Endodermal cell (in vitro differentiated cells): ENCODE measurements around the gene SEZ6L2. TPM values are rescaled to one million over a fixed set of nuclear protein-coding genes. Genes with fewer than 3 reads are reported as not detected.
A peak's percentile ranks its signal among the peaks of the same experiment; 100 is the strongest.

Source experiments
- DNase-seq: peaks from one replicate; pipeline ENCODE4 v3.0.0-alpha.2; 2017
- H3K27ac ChIP-seq: 2 replicates; pipeline ENCODE4 v1.5.1; 2013; ENCODE audit warnings: mild to moderate bottlenecking, low read depth, low read length, moderate library complexity
- H3K27me3 ChIP-seq: 2 replicates; pipeline ENCODE4 v1.6.1; 2013; ENCODE audit warnings: mild to moderate bottlenecking, low read length, moderate library complexity; ENCODE audit not compliant: insufficient read depth, control insufficient read depth, poor library complexity, severe bottlenecking
- H3K36me3 ChIP-seq: 2 replicates; pipeline ENCODE4 v1.7.0; 2013; ENCODE audit warnings: mild to moderate bottlenecking, low read length, moderate library complexity; ENCODE audit not compliant: control insufficient read depth, insufficient read depth
- H3K4me1 ChIP-seq: one replicate; pipeline ENCODE4 v1.7.0; 2013; ENCODE audit warnings: low read length; ENCODE audit not compliant: control insufficient read depth, insufficient read depth
- H3K4me3 ChIP-seq: 2 replicates; pipeline ENCODE4 v1.5.1; 2013; ENCODE audit warnings: mild to moderate bottlenecking, low read length, moderate library complexity
- H3K9ac ChIP-seq: 2 replicates; pipeline ENCODE4 v1.6.1; 2013; ENCODE audit warnings: mild to moderate bottlenecking, low read length, moderate library complexity; ENCODE audit not compliant: poor library complexity, severe bottlenecking; ENCODE audit errors: extremely low read depth
- H3K9me3 ChIP-seq: 2 replicates; pipeline ENCODE4 v1.6.1; 2013; ENCODE audit warnings: mild to moderate bottlenecking, low read length, moderate library complexity; ENCODE audit not compliant: control insufficient read depth
- H3K27ac Mint-ChIP-seq: 2 replicates; pipeline ENCODE4 v1.8.0; 2020; ENCODE audit warnings: mixed read lengths
- H3K27me3 Mint-ChIP-seq: 2 replicates; pipeline ENCODE4 v1.8.0; 2021; ENCODE audit warnings: mild to moderate bottlenecking, mixed read lengths; ENCODE audit not compliant: insufficient read depth
- H3K36me3 Mint-ChIP-seq: 2 replicates; pipeline ENCODE4 v1.8.0; 2020; ENCODE audit warnings: low read depth, mixed read lengths
- H3K4me1 Mint-ChIP-seq: 2 replicates; pipeline ENCODE4 v1.8.0; 2020; ENCODE audit warnings: mixed read lengths
- H3K4me3 Mint-ChIP-seq: 2 replicates; pipeline ENCODE4 v1.8.0; 2020; ENCODE audit warnings: mild to moderate bottlenecking, moderate library complexity, mixed read lengths
- H3K9me3 Mint-ChIP-seq: 2 replicates; pipeline ENCODE4 v1.8.0; 2020; ENCODE audit warnings: mild to moderate bottlenecking, mixed read lengths
- CTCF ChIP-seq: fragments of 200-600 bp; sonication (generic); conservative IDR thresholded peaks from 2 replicates; pipeline ENCODE4 v1.5.0; 2021; ENCODE audit warnings: antibody characterized with exemption, mild to moderate bottlenecking
- WGBS, 2 experiments: methylation state at CpG; one replicate each; pipeline versions ENCODE4 v1.1.5 to v1.1.7; 2013; ENCODE audit warnings: missing lambda C conversion rate in 2 of 2, mixed read lengths in 1 of 2; ENCODE audit not compliant: insufficient coverage in 1 of 2, insufficient read length in 1 of 2; 5-methylcytosine and 5-hydroxymethylcytosine counted together
- total RNA-seq, 2 donors: library from RNA; stranded (reverse); fragmentation: NEBNext Ultra II Directional in 1 of 2; extraction: Animal tissue kit (Norgen Biotek cat#: 25700) in 1 of 2; gene quantifications; 2 replicates in 1 of 2; 3 replicates in 1 of 2; pipeline ENCODE4 v1.2.1, GENCODE V29; 2021

Gene SEZ6L2
- total RNA-seq, 2 donors from 2014 or later: 44.0 to 52.1 TPM

- H3K9me3 ChIP-seq: no peaks in the 10 kb centered on the region
- H3K27me3 Mint-ChIP-seq: no peaks in the 10 kb centered on the region
- H3K4me3 ChIP-seq: no peak overlapping the region
- peaks cover 4% of the 10 kb centered on the region for H3K4me1 ChIP-seq
- no peaks in the 10 kb centered on the region for H3K36me3 Mint-ChIP-seq
- no peaks in the 10 kb centered on the region for H3K27me3 ChIP-seq
- 68 to 69% methylated on average over 2 to 5 of the region's 5 CpGs for WGBS, 2 experiments
- H3K4me3 Mint-ChIP-seq: no peak overlapping the region
- H3K9ac ChIP-seq: peak overlapping the region; percentile 5
- H3K27ac Mint-ChIP-seq: peak overlapping the region; percentile 88
- peak; percentile 84 for DNase-seq
- H3K4me1 Mint-ChIP-seq: peaks cover 7% of the 10 kb centered on the region
- H3K36me3 ChIP-seq: no peaks in the 10 kb centered on the region
- H3K27ac ChIP-seq: no peak overlapping the region
- TF ChIP-seq CTCF: no peak
- no peaks in the 10 kb centered on the region for H3K9me3 Mint-ChIP-seq
Observed at GRCh38 chr16:29849505-29849904, 49.8 kb downstream of the SEZ6L2 start.

- Mint-ChIP-seq H3K36me3 (no peaks in the 10 kb centered on the region), H3K27ac (peak overlapping the region; percentile 64), H3K4me1 (peaks cover 7% of the 10 kb centered on the region), H3K9me3 (no peaks in the 10 kb centered on the region), H3K27me3 (no peaks in the 10 kb centered on the region), H3K4me3 (no peak overlapping the region)
- 65 to 81% methylated on average over 10 to 15 of the region's 15 CpGs for WGBS, 2 experiments
- no peaks in the 10 kb centered on the region for H3K9me3 ChIP-seq
- no peaks in the 10 kb centered on the region for H3K27me3 ChIP-seq
- TF ChIP-seq CTCF: peak; percentile 97
- peak; percentile 93 for DNase-seq
- H3K27ac ChIP-seq: no peak overlapping the region
- no peaks in the 10 kb centered on the region for H3K36me3 ChIP-seq
- H3K9ac ChIP-seq: no peak overlapping the region
- H3K4me1 ChIP-seq: peaks cover 4% of the 10 kb centered on the region
- no peak overlapping the region for H3K4me3 ChIP-seq
Observed at GRCh38 chr16:29848420-29849297, 50.7 kb downstream of the SEZ6L2 start.

- H3K9me3 ChIP-seq: no peaks in the 10 kb centered on the region
- H3K4me3 ChIP-seq: no peak overlapping the region
- Mint-ChIP-seq H3K27me3 (no peaks in the 10 kb centered on the region), H3K4me3 (no peak overlapping the region), H3K9me3 (no peaks in the 10 kb centered on the region), H3K27ac (no peak overlapping the region), H3K4me1 (peaks cover 7% of the 10 kb centered on the region), H3K36me3 (no peaks in the 10 kb centered on the region)
- peaks cover 4% of the 10 kb centered on the region for H3K4me1 ChIP-seq
- no peak overlapping the region for H3K9ac ChIP-seq
- no peak overlapping the region for H3K27ac ChIP-seq
- WGBS, 2 experiments: 93 to 98% methylated on average over 17 to 18 of the region's 18 CpGs
- no peaks in the 10 kb centered on the region for H3K27me3 ChIP-seq
- no peak for TF ChIP-seq CTCF
- DNase-seq: no peak
- H3K36me3 ChIP-seq: no peaks in the 10 kb centered on the region
Observed at GRCh38 chr16:29845656-29846055, 53.7 kb downstream of the SEZ6L2 start.
